Measurements from ENCODE around the gene AHCYL2. TPM values are rescaled to one million over a fixed set of nuclear protein-coding genes. Genes with fewer than 3 reads are reported as not detected.
"Not testable (repeated sequence)": the region's sequence is repeated elsewhere in the genome, so short reads cannot be mapped to it uniquely, and the experiment has no call there.

Gene AHCYL2
- total and polyA plus RNA-seq, 7 donors, result 4.4 to 39.2 (median 24.8) TPM

DNA sequence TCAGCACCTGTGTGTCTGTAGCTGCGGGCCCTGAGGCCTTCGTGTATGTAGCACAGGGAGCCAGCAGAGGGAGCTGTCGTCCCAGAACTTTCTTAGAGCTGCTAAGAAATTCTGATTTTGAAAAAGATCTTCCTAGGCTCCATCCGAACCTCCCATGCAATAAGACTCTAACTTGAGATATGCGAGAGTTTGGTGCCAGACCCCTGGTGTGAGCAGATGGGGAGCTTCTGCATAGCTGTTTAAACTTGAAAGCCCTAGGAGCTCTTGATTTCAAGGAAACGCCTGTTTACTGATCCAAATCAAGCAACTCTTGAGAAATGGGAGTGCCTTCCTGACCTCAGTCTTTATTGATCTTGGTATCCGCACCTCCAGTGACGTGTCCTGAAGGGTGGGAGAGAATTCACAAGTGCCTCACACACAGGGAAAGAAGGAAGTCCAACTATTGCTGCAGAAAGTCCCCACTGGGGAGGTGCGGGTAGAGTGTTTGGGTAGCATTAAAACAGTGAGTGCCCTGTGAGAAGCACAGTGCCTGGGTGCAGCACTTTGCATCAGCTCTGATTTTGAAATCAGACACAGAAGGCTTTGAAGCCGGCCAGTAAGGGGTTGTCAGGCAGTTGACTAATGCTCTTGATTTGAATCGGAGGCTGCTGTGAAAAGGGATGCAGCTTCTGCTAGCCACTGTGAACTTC lies 143.0 kb downstream of the AHCYL2 start:
- H3K27ac ChIP-seq, result peak overlapping the region; percentile 57
- intact Hi-C loops (cut with DNase I), result loop anchor here (1.0 to 5.0 kb wide), 3 partner anchors 103 to 269 kb away; no protein-coding TSS in a partner anchor
- peak; percentile 93 to 97 (median 95) for ATAC-seq
- H3K4me3 ChIP-seq, result no peak overlapping the region
- DNase-seq, result peak; percentile 62 to 86
- TF ChIP-seq CTCF (IDR thresholded peaks at IDR 0.05), result peak; percentile 89
- peaks cover 12% of the 10 kb centered on the region for H3K4me1 ChIP-seq
- no peaks in the 10 kb centered on the region for H3K9me3 ChIP-seq
- H3K36me3 ChIP-seq (ENCODE audit: insufficient read depth in 1 of 2, low read depth in 1 of 2), result no peaks in the 10 kb centered on the region
- no peaks in the 10 kb centered on the region for H3K27me3 ChIP-seq (ENCODE audit: insufficient read depth in 3 of 3, low read length in 2 of 3)
- WGBS, 3 donors, result 25 to 29% (median 29%) methylated on average over 11 of the region's 11 CpGs

GRCh38 chr7:129368389-129368986 lies 143.7 kb downstream of the AHCYL2 start:
- Histone ChIP-seq H3K36me3 (ENCODE audit: insufficient read depth in 1 of 2, low read depth in 1 of 2) (no peaks in the 10 kb centered on the region), H3K27ac (peak overlapping the region; percentile 57), H3K9me3 (no peaks in the 10 kb centered on the region), H3K4me1 (peaks cover 12% of the 10 kb centered on the region), H3K27me3 (ENCODE audit: insufficient read depth in 3 of 3, low read length in 2 of 3) (no peaks in the 10 kb centered on the region), H3K4me3 (no peak overlapping the region)
- no peak for DNase-seq
- intact Hi-C loops (cut with DNase I), result loop anchor here (2.0 to 5.0 kb wide), 2 partner anchors 104 to 269 kb away; no protein-coding TSS in a partner anchor
- 66 to 80% (median 71%) methylated on average over 7 of the region's 7 CpGs for WGBS, 3 donors
- TF ChIP-seq CTCF (IDR thresholded peaks at IDR 0.05), result no peak
- ATAC-seq, result no peak

GRCh38 chr7:129369447-129369846 lies 144.6 kb downstream of the AHCYL2 start:
- H3K4me3 ChIP-seq; ATAC-seq; H3K9me3 ChIP-seq; H3K27me3 ChIP-seq (ENCODE audit: insufficient read depth in 3 of 3, low read length in 2 of 3); H3K27ac ChIP-seq; DNase-seq; H3K36me3 ChIP-seq (ENCODE audit: insufficient read depth in 1 of 2, low read depth in 1 of 2): not testable (repeated sequence)
- H3K4me1 ChIP-seq, result peaks cover 12% of the 10 kb centered on the region
- 94 to 98% (median 95%) methylated on average over 7 of the region's 7 CpGs for WGBS, 3 donors
- intact Hi-C loops (cut with DNase I), result loop anchor here (2.0 to 5.0 kb wide), 2 partner anchors 103 to 268 kb away; no protein-coding TSS in a partner anchor

DNA sequence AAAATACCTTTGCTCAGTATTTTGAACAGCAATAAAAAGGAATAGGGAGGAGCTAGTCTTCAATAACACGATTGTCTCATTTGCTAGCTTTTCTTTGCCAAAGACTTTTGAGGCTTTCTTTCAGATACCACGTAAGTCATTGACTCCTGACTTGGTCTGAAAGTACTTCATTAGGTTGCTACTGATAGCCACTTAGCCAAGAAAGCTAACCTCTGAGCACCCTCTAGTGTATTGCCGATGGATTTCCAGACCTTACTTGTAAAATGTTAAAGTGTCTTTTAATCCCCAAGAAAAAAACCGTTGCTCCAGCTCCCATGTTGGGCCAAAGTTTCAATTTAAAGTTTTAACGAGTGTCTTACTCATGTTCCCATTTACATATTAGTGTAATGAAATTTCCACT lies 146.0 kb downstream of the AHCYL2 start:
- no peaks in the 10 kb centered on the region for H3K36me3 ChIP-seq (ENCODE audit: insufficient read depth in 1 of 2, low read depth in 1 of 2)
- peaks cover 12% of the 10 kb centered on the region for H3K4me1 ChIP-seq
- DNase-seq, result no peak
- ATAC-seq, result no peak
- no peak for TF ChIP-seq CTCF (IDR thresholded peaks at IDR 0.05)
- no peak overlapping the region for H3K4me3 ChIP-seq
- no peak overlapping the region for H3K27ac ChIP-seq
- no peaks in the 10 kb centered on the region for H3K9me3 ChIP-seq
- WGBS, 3 donors, result 56 to 74% (median 57%) methylated on average over 5 of the region's 5 CpGs
- intact Hi-C loops (cut with DNase I), result no loop called here
- H3K27me3 ChIP-seq (ENCODE audit: insufficient read depth in 3 of 3, low read length in 2 of 3), result no peaks in the 10 kb centered on the region

DNA sequence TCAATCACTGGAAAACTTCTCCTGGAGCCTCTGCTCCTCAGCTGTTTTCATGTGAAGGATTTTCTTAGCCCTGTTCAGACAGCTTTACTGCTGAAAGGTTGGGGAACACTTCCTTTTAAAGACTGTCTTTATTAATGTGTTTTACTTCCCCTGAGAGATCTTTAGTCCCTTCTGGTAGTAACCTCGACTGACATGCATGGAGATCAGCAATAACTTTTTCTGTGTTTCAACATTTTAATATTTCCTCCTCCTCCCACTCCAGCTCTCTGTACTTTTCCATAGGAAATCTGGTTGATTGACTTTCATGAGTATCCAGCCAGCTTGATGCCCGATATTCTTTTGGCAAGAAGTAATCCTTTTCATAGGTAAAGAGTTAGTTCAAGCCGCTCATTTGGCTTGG lies 146.7 kb downstream of the AHCYL2 start:
- DNase-seq, result no peak
- Histone ChIP-seq H3K36me3 (ENCODE audit: insufficient read depth in 1 of 2, low read depth in 1 of 2) (no peaks in the 10 kb centered on the region), H3K27me3 (ENCODE audit: insufficient read depth in 3 of 3, low read length in 2 of 3) (no peaks in the 10 kb centered on the region), H3K4me1 (peaks cover 12% of the 10 kb centered on the region), H3K9me3 (no peaks in the 10 kb centered on the region), H3K27ac (no peak overlapping the region), H3K4me3 (no peak overlapping the region)
- TF ChIP-seq CTCF (IDR thresholded peaks at IDR 0.05), result no peak
- intact Hi-C loops (cut with DNase I), result no loop called here
- ATAC-seq, result no peak
- WGBS, 3 donors, result 72 to 81% (median 75%) methylated on average over 3 of the region's 3 CpGs
